Lower lobe of right lung (tissue), 2 donors: Measurements from ENCODE around the gene ATP2A2. TPM values are rescaled to one million over a fixed set of nuclear protein-coding genes. Genes with fewer than 3 reads are reported as not detected.
"Not testable (repeated sequence)": the region's sequence is repeated elsewhere in the genome, so short reads cannot be mapped to it uniquely, and the experiment has no call there.

ENCODE experiments used
- ATAC-seq, 2 donors: fragments of 200-7000 bp; cut with Tn5 transposase; one replicate each; pipeline ENCODE4 v1.9.1; 2020 to 2022; ENCODE audit warnings: mild to moderate bottlenecking in 2 of 2, moderate library complexity in 2 of 2
- DNase-seq: peaks from one replicate; pipeline ENCODE4 v3.0.0-alpha.2; 2020
- H3K27ac ChIP-seq: fragments of 200-600 bp; one replicate; pipeline ENCODE4 v1.8.0; 2022
- H3K27me3 ChIP-seq: fragments of 200-600 bp; one replicate; pipeline ENCODE4 v1.8.0; 2022; ENCODE audit warnings: low read depth
- H3K36me3 ChIP-seq: fragments of 200-600 bp; one replicate; pipeline ENCODE4 v1.8.0; 2022; ENCODE audit warnings: mild to moderate bottlenecking
- H3K4me1 ChIP-seq: fragments of 200-600 bp; one replicate; pipeline ENCODE4 v1.8.0; 2022
- H3K4me3 ChIP-seq: fragments of 200-600 bp; one replicate; pipeline ENCODE4 v1.8.0; 2022; ENCODE audit warnings: mild to moderate bottlenecking
- H3K9me3 ChIP-seq: fragments of 200-600 bp; one replicate; pipeline ENCODE4 v1.8.0; 2022
- CTCF ChIP-seq: fragments of 200-600 bp; IDR thresholded peaks from one replicate; pipeline ENCODE4 v1.8.0; 2022; ENCODE audit warnings: antibody characterized with exemption, mild to moderate bottlenecking
- intact Hi-C: fragments of 100-400 bp; cut with DNase I; formaldehyde crosslinking; loops from one replicate; pipeline ENCODE4 v1.11.0; 2022
- total RNA-seq: library from RNA; stranded (reverse); fragmentation: NEBNext Ultra II Directional; extraction: Animal tissue kit (Norgen Biotek cat#: 25700); gene quantifications from one replicate; pipeline ENCODE4 v1.2.1, GENCODE V29; 2021
- donor health status: DM: no; HTN: yes; CAD: no; lungs with severe emphysema.

Gene ATP2A2
- total RNA-seq, 1 donor from 2014 or later, result 156 TPM

GRCh38 chr12:110252716-110253115 lies 28.3 kb upstream of the ATP2A2 start:
- no peaks in the 10 kb centered on the region for H3K9me3 ChIP-seq
- H3K36me3 ChIP-seq, result no peaks in the 10 kb centered on the region
- intact Hi-C loops, result no loop called here
- DNase-seq (no peak), ATAC-seq (no peak)
- no peaks in the 10 kb centered on the region for H3K27me3 ChIP-seq
- no peak overlapping the region for H3K27ac ChIP-seq
- peaks cover 22% of the 10 kb centered on the region for H3K4me1 ChIP-seq
- no peak for TF ChIP-seq CTCF
- no peak overlapping the region for H3K4me3 ChIP-seq

DNA sequence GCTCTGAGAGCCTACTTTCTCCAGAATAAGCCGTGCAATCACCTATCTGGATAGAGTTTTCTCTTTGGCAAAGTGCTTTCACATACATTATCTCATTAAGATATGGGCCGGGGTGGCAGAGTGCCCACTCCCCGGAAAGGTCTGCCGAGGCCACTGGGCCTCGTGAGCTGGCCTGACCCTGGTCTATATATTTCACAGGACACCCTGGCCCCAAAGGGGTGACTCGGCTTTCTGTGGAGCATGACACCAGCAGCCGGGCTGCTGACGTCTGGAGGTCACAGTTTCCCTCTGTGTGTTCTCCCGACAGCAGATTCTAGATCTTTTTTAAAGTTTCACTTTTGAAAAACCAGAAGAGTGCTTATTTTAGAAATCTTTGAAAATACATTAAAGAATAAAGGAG lies 27.9 kb upstream of the ATP2A2 start:
- H3K27me3 ChIP-seq, result no peaks in the 10 kb centered on the region

GRCh38 chr12:110254971-110255540 lies 26.0 kb upstream of the ATP2A2 start:
- Histone ChIP-seq H3K36me3 (no peaks in the 10 kb centered on the region), H3K9me3 (no peaks in the 10 kb centered on the region), H3K4me3 (no peak overlapping the region), H3K27ac (no peak overlapping the region), H3K27me3 (no peaks in the 10 kb centered on the region), H3K4me1 (peaks cover 4% of the 10 kb centered on the region)
- intact Hi-C loops, result no loop called here
- TF ChIP-seq CTCF, result no peak
- DNase-seq (no peak), ATAC-seq (no peak)

More for the DNA sequence above, 27.9 kb upstream of the ATP2A2 start:
- H3K27ac ChIP-seq, result no peak overlapping the region
- H3K9me3 ChIP-seq, result no peaks in the 10 kb centered on the region
- TF ChIP-seq CTCF, result no peak
- intact Hi-C loops, result no loop called here
- DNase-seq (peak; percentile 61), ATAC-seq (peak; percentile 29 to 40)
- no peak overlapping the region for H3K4me3 ChIP-seq
- no peaks in the 10 kb centered on the region for H3K36me3 ChIP-seq
- H3K4me1 ChIP-seq, result peaks cover 18% of the 10 kb centered on the region

DNA sequence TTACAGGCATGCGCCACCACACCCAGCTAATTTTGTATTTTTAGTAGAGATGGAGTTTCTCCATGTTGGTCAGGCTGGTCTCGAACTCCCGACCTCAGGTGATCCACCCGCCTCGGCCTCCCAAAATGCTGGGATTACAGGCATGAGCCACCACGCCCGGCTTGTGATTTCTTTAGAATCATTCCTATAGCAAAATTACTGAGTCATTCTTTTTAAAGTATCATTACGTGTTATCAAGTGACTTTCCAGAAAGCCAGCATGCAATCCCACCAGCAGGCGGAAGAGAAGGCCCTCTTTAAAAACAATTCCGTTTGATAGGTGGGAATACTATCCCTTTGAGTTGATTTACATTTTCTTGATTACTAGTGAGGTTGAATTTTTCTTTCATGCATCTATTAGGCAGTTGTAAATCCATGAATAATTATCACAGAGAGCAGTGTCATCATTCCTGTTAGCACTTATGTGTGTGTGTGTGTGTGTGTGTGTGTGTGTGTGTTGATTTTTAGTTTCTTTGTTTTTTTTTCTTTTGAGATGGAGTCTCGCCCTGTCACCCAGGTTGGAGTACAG lies 25.1 kb upstream of the ATP2A2 start:
- H3K27ac ChIP-seq, H3K27me3 ChIP-seq, H3K4me3 ChIP-seq, intact Hi-C loops, DNase-seq, ATAC-seq, H3K9me3 ChIP-seq, H3K4me1 ChIP-seq, H3K36me3 ChIP-seq: not testable (repeated sequence)

- no peak overlapping the region for H3K4me3 ChIP-seq
- no peaks in the 10 kb centered on the region for H3K36me3 ChIP-seq
- ATAC-seq (peak; percentile 83 to 90), DNase-seq (peak; percentile 61)
- peaks cover 4% of the 10 kb centered on the region for H3K4me1 ChIP-seq
- H3K9me3 ChIP-seq, result no peaks in the 10 kb centered on the region
- peak overlapping the region; percentile 66 for H3K27ac ChIP-seq
- intact Hi-C loops, result no loop called here
- TF ChIP-seq CTCF, result no peak
- no peaks in the 10 kb centered on the region for H3K27me3 ChIP-seq
Observed at GRCh38 chr12:110256780-110257431, 24.1 kb upstream of the ATP2A2 start.

DNA sequence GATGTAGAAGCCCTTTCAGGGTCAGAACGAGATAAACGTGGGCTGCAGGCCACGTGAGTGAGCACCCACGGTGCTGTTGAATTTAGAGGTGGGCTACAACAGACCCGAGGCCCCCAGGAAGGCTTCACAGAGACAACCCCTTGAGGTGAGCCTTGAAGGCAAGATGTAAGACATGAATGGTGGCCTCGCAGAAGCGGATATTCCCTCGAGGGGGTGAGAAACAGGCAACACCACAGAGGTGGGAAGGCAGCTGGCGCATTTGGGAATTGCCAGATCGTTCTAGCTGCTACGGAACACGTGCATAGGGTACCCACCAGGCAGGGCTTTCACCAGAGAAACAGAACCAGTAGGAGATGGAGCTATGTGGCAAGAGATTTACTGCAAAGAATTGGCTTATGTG lies 22.6 kb upstream of the ATP2A2 start:
- no peak for DNase-seq
- no peak for TF ChIP-seq CTCF
- Histone ChIP-seq H3K27me3 (no peaks in the 10 kb centered on the region), H3K4me1 (peaks cover 9% of the 10 kb centered on the region), H3K27ac (no peak overlapping the region), H3K4me3 (no peak overlapping the region), H3K9me3 (no peaks in the 10 kb centered on the region), H3K36me3 (no peaks in the 10 kb centered on the region)
- ATAC-seq, result no peak
- intact Hi-C loops, result no loop called here
